ENCODE measurements around the gene SETD1B. TPM values are rescaled to one million over a fixed set of nuclear protein-coding genes. Genes with fewer than 3 reads are reported as not detected.
"Not testable (repeated sequence)": the region's sequence is repeated elsewhere in the genome, so short reads cannot be mapped to it uniquely, and the experiment has no call there.

Gene SETD1B
- total RNA-seq, 2 experiments from 2014 or later, result 32.6 to 34.1 TPM

- no peaks in the 10 kb centered on the region for H3K9me3 Mint-ChIP-seq
- CTCF ChIA-PET, result interaction anchor here (0.6 to 6.4 kb wide), 4 partner anchors 29 to 523 kb away, joined by 4 to 32 read pairs (median 16); partner anchors contain the start of genes PSMD9 and RHOF
- H3K4me3 Mint-ChIP-seq, result peak overlapping the region; percentile 97
- H3K27me3 Mint-ChIP-seq, result no peaks in the 10 kb centered on the region
- H3K4me1 Mint-ChIP-seq, result peaks cover 18% of the 10 kb centered on the region
- H3K36me3 Mint-ChIP-seq (ENCODE audit: low read depth), result no peaks in the 10 kb centered on the region
- no peak for DNase-seq
- POLR2A ChIA-PET, result no interaction called here
- peak overlapping the region; percentile 93 for H3K27ac Mint-ChIP-seq
Observed at GRCh38 chr12:121839993-121840761, 36.4 kb downstream of the SETD1B start.

GRCh38 chr12:121843236-121843982 lies 39.6 kb downstream of the SETD1B start:
- no peak for DNase-seq
- Mint-ChIP-seq H3K36me3 (ENCODE audit: low read depth) (no peaks in the 10 kb centered on the region), H3K27me3 (no peaks in the 10 kb centered on the region), H3K27ac (peak overlapping the region; percentile 36), H3K4me3 (no peak overlapping the region), H3K4me1 (peaks cover 20% of the 10 kb centered on the region), H3K9me3 (no peaks in the 10 kb centered on the region)
- ChIA-PET CTCF (interaction anchor here (0.7 to 1.5 kb wide), 7 partner anchors 10 to 1033 kb away, joined by 3 to 8 read pairs (median 4); partner anchors contain the start of genes PSMD9 and RHOF), POLR2A (no interaction called here)

GRCh38 chr12:121845701-121846100 lies 41.9 kb downstream of the SETD1B start:
- Mint-ChIP-seq H3K27me3 (no peaks in the 10 kb centered on the region), H3K27ac (no peak overlapping the region), H3K36me3 (ENCODE audit: low read depth) (no peaks in the 10 kb centered on the region), H3K9me3 (no peaks in the 10 kb centered on the region), H3K4me3 (no peak overlapping the region), H3K4me1 (peaks cover 6% of the 10 kb centered on the region)
- ChIA-PET CTCF (interaction anchor here (0.7 to 1.0 kb wide), 2 partner anchors 10 to 36 kb away, joined by 3 read pairs; no protein-coding TSS in a partner anchor), POLR2A (no interaction called here)
- no peak for DNase-seq

- Mint-ChIP-seq H3K4me3 (no peak overlapping the region), H3K36me3 (ENCODE audit: low read depth) (no peaks in the 10 kb centered on the region), H3K4me1 (peaks cover 2% of the 10 kb centered on the region), H3K27me3 (no peaks in the 10 kb centered on the region), H3K9me3 (no peaks in the 10 kb centered on the region), H3K27ac (no peak overlapping the region)
- ChIA-PET CTCF (interaction anchor here (0.6 kb wide), 1 partner anchor 25 kb away, joined by 3 read pairs; no protein-coding TSS in a partner anchor), POLR2A (no interaction called here)
- no peak for DNase-seq
Observed at GRCh38 chr12:121849211-121849610, 45.4 kb downstream of the SETD1B start.

GRCh38 chr12:121849665-121850064 lies 45.9 kb downstream of the SETD1B start:
- no peak for DNase-seq
- Mint-ChIP-seq H3K4me1 (peaks cover 2% of the 10 kb centered on the region), H3K9me3 (no peaks in the 10 kb centered on the region), H3K27me3 (no peaks in the 10 kb centered on the region), H3K27ac (peak overlapping the region; percentile 7), H3K4me3 (no peak overlapping the region), H3K36me3 (ENCODE audit: low read depth) (no peaks in the 10 kb centered on the region)
- POLR2A ChIA-PET, result no interaction called here
- CTCF ChIA-PET, result interaction anchor here (0.6 to 0.8 kb wide), 2 partner anchors 15 to 55 kb away, joined by 3 to 5 read pairs; no protein-coding TSS in a partner anchor

GRCh38 chr12:121852392-121852791 lies 48.6 kb downstream of the SETD1B start:
- DNase-seq; H3K4me1 Mint-ChIP-seq; H3K9me3 Mint-ChIP-seq; H3K4me3 Mint-ChIP-seq; POLR2A ChIA-PET; H3K36me3 Mint-ChIP-seq (ENCODE audit: low read depth); H3K27ac Mint-ChIP-seq; H3K27me3 Mint-ChIP-seq: not testable (repeated sequence)
- CTCF ChIA-PET, result interaction anchor here (0.6 to 0.8 kb wide), 2 partner anchors 40 to 410 kb away, joined by 4 read pairs; no protein-coding TSS in a partner anchor

- POLR2A ChIA-PET, result interaction anchor here (0.7 kb wide), 1 partner anchor 229 kb away, joined by 3 read pairs; no protein-coding TSS in a partner anchor
- Mint-ChIP-seq H3K9me3 (no peaks in the 10 kb centered on the region), H3K27ac (no peak overlapping the region), H3K4me1 (no peaks in the 10 kb centered on the region), H3K27me3 (no peaks in the 10 kb centered on the region), H3K4me3 (no peak overlapping the region), H3K36me3 (ENCODE audit: low read depth) (no peaks in the 10 kb centered on the region)
- DNase-seq, result no peak
- CTCF ChIA-PET, result interaction anchor here (0.5 to 2.5 kb wide), 3 partner anchors 34 to 64 kb away, joined by 3 to 5 read pairs (median 5); partner anchors contain the start of gene RHOF
Observed at GRCh38 chr12:121857322-121858246, 53.8 kb downstream of the SETD1B start.

- CTCF ChIA-PET, result interaction anchor here (0.6 to 2.5 kb wide), 3 partner anchors 49 to 128 kb away, joined by 4 to 5 read pairs (median 5); partner anchors contain the start of gene RHOF
- no peaks in the 10 kb centered on the region for H3K27me3 Mint-ChIP-seq
- no peaks in the 10 kb centered on the region for H3K4me1 Mint-ChIP-seq
- peak overlapping the region; percentile 41 for H3K27ac Mint-ChIP-seq
- POLR2A ChIA-PET, result no interaction called here
- H3K9me3 Mint-ChIP-seq, result no peaks in the 10 kb centered on the region
- no peak for DNase-seq
- H3K36me3 Mint-ChIP-seq (ENCODE audit: low read depth), result no peaks in the 10 kb centered on the region
- H3K4me3 Mint-ChIP-seq, result no peak overlapping the region
Observed at GRCh38 chr12:121858318-121858661, 54.5 kb downstream of the SETD1B start.

GRCh38 chr12:121858662-121859572 lies 55.1 kb downstream of the SETD1B start, which contains the start of gene HPD:
TSS of gene HPD (minus strand) at chr12:121858859. CDS start at chr12:121858823, 36 bp downstream.
- no peaks in the 10 kb centered on the region for H3K36me3 Mint-ChIP-seq (ENCODE audit: low read depth)
- ChIA-PET POLR2A (no interaction called here), CTCF (interaction anchor here (0.6 to 2.5 kb wide), 2 partner anchors 65 to 127 kb away, joined by 4 to 5 read pairs; partner anchors contain the start of gene RHOF)
- no peaks in the 10 kb centered on the region for H3K27me3 Mint-ChIP-seq
- no peak for DNase-seq
- peak within 1 kb of the TSS; percentile 41 for H3K27ac Mint-ChIP-seq
- H3K4me1 Mint-ChIP-seq, result no peaks in the 10 kb centered on the region
- H3K4me3 Mint-ChIP-seq, result no peak within 1 kb of the TSS
- no peaks in the 10 kb centered on the region for H3K9me3 Mint-ChIP-seq

GRCh38 chr12:121860257-121860656 lies 56.4 kb downstream of the SETD1B start:
- no peak overlapping the region for H3K4me3 Mint-ChIP-seq
- ChIA-PET CTCF (interaction anchor here (0.7 to 2.5 kb wide), 3 partner anchors 11 to 145 kb away, joined by 3 to 5 read pairs (median 5); partner anchors contain the start of gene RHOF), POLR2A (no interaction called here)
- no peaks in the 10 kb centered on the region for H3K27me3 Mint-ChIP-seq
- DNase-seq, result no peak
- H3K9me3 Mint-ChIP-seq, result no peaks in the 10 kb centered on the region
- H3K36me3 Mint-ChIP-seq (ENCODE audit: low read depth), result no peaks in the 10 kb centered on the region
- no peak overlapping the region for H3K27ac Mint-ChIP-seq
- H3K4me1 Mint-ChIP-seq, result no peaks in the 10 kb centered on the region

- ChIA-PET CTCF (interaction anchor here (0.7 to 1.8 kb wide), 2 partner anchors 10 to 145 kb away, joined by 3 to 5 read pairs; no protein-coding TSS in a partner anchor), POLR2A (interaction anchor here (0.6 kb wide), 1 partner anchor 9 kb away, joined by 3 read pairs; no protein-coding TSS in a partner anchor)
- H3K27me3 Mint-ChIP-seq; H3K9me3 Mint-ChIP-seq; H3K36me3 Mint-ChIP-seq (ENCODE audit: low read depth); H3K4me1 Mint-ChIP-seq; H3K27ac Mint-ChIP-seq; DNase-seq; H3K4me3 Mint-ChIP-seq: not testable (repeated sequence)
Observed at GRCh38 chr12:121860699-121861098, 56.9 kb downstream of the SETD1B start.
